ENCODE measurements around the gene IFITM10. TPM values are rescaled to one million over a fixed set of nuclear protein-coding genes. Genes with fewer than 3 reads are reported as not detected.
A peak's percentile ranks its signal among the peaks of the same experiment; 100 is the strongest.

Gene IFITM10
- total RNA-seq, 1 experiment from 2014 or later, result 18.0 TPM

- ATAC-seq (no peak), DNase-seq (ENCODE audit: low read depth, low spot score) (no peak)
- H3K4me1 ChIP-seq (ENCODE audit: control insufficient read depth, insufficient read depth, low read length), result no peaks in the 10 kb centered on the region
- BruUV-seq (replicated peaks), result no TSS peak
- peak; percentile 75 for TF ChIP-seq POLR2AphosphoS5 (IDR thresholded peaks at IDR 0.05; ENCODE audit: low read depth, low read length)
- no peak for TF ChIP-seq TCF7L2 (IDR thresholded peaks at IDR 0.05; ENCODE audit: low read depth, low read length)
- no peak for TF ChIP-seq SIN3A (IDR thresholded peaks at IDR 0.05; ENCODE audit: borderline replicate concordance, insufficient read depth, low read depth, low read length)
- H3K9me3 ChIP-seq (ENCODE audit: control insufficient read depth, insufficient read depth, low read depth, low read length), result no peaks in the 10 kb centered on the region
- CTCF ChIA-PET, result interaction anchor here (0.6 to 1.2 kb wide), 2 partner anchors 50 to 676 kb away, joined by 3 to 4 read pairs; no protein-coding TSS in a partner anchor
- H3K4me3 ChIP-seq (ENCODE audit: low read depth in 2 of 2, low read length in 2 of 2), result no peak overlapping the region
- in situ Hi-C loops (cut with HindIII; ENCODE audit: low pct_unique_long_range_greater_than_20kb, low sequenced_read_pairs) (no loop called here), intact Hi-C loops (cut with micrococcal nuclease; ENCODE audit: unreplicated experiment) (no loop called here)
- H3K36me3 ChIP-seq (ENCODE audit: control insufficient read depth, insufficient read depth, low read length), result no peaks in the 10 kb centered on the region
- POLR2A ChIA-PET, result no interaction called here
- no peak overlapping the region for H3K27ac ChIP-seq (ENCODE audit: low read length)
- H3K27me3 ChIP-seq (ENCODE audit: control insufficient read depth, insufficient read depth, low read length), result no peaks in the 10 kb centered on the region; the same call in 1 of the 2 replicates
Observed at GRCh38 chr11:1743585-1744136, 6.7 kb downstream of the IFITM10 start.

DNA sequence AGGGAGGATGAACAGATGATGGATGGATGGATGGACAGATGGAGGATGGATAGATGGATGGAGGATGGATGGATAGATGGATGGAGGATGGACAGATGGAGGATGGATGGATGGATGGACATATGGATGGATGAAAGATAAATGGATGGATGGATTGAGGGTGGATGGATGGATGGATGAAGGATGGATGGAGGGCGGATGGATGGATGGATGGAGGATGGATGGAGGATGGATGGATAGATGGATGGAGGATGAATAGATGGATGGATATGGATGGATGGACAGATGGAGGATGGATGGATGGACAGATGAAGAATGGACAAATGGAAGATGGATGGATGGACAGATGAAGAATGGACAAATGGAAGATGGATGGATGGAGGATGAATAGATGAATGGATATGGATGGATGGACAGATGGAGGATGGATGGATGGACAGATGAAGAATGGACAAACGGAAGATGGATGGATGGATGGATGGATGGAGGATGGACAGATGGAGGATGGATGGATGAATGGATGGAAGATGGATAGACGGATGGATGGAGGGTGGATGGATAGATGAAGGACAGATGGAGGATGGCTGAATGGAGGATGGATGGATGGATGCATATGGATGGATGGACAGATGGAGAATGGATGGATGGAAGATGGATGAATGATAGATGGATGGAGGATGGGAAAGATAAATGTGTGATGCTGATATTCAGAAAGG lies 7.4 kb downstream of the IFITM10 start:
- intact Hi-C loops (cut with micrococcal nuclease; ENCODE audit: unreplicated experiment), result no loop called here
- Histone ChIP-seq H3K4me3 (ENCODE audit: low read depth in 2 of 2, low read length in 2 of 2) (no peak overlapping the region), H3K9me3 (ENCODE audit: control insufficient read depth, insufficient read depth, low read depth, low read length) (peaks cover under 1% of the 10 kb centered on the region; the same call in 1 of the 2 replicates), H3K36me3 (ENCODE audit: control insufficient read depth, insufficient read depth, low read length) (no peaks in the 10 kb centered on the region), H3K27me3 (ENCODE audit: control insufficient read depth, insufficient read depth, low read length) (no peaks in the 10 kb centered on the region; the same call in 1 of the 2 replicates), H3K4me1 (ENCODE audit: control insufficient read depth, insufficient read depth, low read length) (no peaks in the 10 kb centered on the region), H3K27ac (ENCODE audit: low read length) (no peak overlapping the region)
- TF ChIP-seq, protein P1, sequence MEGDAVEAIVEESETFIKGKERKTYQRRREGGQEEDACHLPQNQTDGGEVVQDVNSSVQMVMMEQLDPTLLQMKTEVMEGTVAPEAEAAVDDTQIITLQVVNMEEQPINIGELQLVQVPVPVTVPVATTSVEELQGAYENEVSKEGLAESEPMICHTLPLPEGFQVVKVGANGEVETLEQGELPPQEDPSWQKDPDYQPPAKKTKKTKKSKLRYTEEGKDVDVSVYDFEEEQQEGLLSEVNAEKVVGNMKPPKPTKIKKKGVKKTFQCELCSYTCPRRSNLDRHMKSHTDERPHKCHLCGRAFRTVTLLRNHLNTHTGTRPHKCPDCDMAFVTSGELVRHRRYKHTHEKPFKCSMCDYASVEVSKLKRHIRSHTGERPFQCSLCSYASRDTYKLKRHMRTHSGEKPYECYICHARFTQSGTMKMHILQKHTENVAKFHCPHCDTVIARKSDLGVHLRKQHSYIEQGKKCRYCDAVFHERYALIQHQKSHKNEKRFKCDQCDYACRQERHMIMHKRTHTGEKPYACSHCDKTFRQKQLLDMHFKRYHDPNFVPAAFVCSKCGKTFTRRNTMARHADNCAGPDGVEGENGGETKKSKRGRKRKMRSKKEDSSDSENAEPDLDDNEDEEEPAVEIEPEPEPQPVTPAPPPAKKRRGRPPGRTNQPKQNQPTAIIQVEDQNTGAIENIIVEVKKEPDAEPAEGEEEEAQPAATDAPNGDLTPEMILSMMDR (IDR thresholded peaks at IDR 0.05), result no peak
- TF ChIP-seq POLR2AphosphoS5 (IDR thresholded peaks at IDR 0.05; ENCODE audit: low read depth, low read length) (no peak), SIN3A (IDR thresholded peaks at IDR 0.05; ENCODE audit: borderline replicate concordance, insufficient read depth, low read depth, low read length) (no peak)
- TF ChIP-seq, protein P2, sequence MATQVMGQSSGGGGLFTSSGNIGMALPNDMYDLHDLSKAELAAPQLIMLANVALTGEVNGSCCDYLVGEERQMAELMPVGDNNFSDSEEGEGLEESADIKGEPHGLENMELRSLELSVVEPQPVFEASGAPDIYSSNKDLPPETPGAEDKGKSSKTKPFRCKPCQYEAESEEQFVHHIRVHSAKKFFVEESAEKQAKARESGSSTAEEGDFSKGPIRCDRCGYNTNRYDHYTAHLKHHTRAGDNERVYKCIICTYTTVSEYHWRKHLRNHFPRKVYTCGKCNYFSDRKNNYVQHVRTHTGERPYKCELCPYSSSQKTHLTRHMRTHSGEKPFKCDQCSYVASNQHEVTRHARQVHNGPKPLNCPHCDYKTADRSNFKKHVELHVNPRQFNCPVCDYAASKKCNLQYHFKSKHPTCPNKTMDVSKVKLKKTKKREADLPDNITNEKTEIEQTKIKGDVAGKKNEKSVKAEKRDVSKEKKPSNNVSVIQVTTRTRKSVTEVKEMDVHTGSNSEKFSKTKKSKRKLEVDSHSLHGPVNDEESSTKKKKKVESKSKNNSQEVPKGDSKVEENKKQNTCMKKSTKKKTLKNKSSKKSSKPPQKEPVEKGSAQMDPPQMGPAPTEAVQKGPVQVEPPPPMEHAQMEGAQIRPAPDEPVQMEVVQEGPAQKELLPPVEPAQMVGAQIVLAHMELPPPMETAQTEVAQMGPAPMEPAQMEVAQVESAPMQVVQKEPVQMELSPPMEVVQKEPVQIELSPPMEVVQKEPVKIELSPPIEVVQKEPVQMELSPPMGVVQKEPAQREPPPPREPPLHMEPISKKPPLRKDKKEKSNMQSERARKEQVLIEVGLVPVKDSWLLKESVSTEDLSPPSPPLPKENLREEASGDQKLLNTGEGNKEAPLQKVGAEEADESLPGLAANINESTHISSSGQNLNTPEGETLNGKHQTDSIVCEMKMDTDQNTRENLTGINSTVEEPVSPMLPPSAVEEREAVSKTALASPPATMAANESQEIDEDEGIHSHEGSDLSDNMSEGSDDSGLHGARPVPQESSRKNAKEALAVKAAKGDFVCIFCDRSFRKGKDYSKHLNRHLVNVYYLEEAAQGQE (IDR thresholded peaks at IDR 0.05; ENCODE audit: insufficient read depth in 1 of 2, low read depth in 2 of 2, low read length in 1 of 2), result no peak
- no TSS peak for BruUV-seq (replicated peaks)
- ChIA-PET POLR2A (no interaction called here), CTCF (no interaction called here)
- in situ Hi-C loops (cut with HindIII; ENCODE audit: low pct_unique_long_range_greater_than_20kb, low sequenced_read_pairs), result no loop called here
- DNase-seq (ENCODE audit: low read depth, low spot score) (no peak), ATAC-seq (no peak)

- ChIA-PET POLR2A (no interaction called here), CTCF (no interaction called here)
- no peak for ATAC-seq
- no peaks in the 10 kb centered on the region for H3K36me3 ChIP-seq (ENCODE audit: control insufficient read depth, insufficient read depth, low read length)
- intact Hi-C loops (cut with micrococcal nuclease; ENCODE audit: unreplicated experiment) (no loop called here), in situ Hi-C loops (cut with HindIII; ENCODE audit: low pct_unique_long_range_greater_than_20kb, low sequenced_read_pairs) (no loop called here)
- no peak overlapping the region for H3K4me3 ChIP-seq (ENCODE audit: low read depth in 2 of 2, low read length in 2 of 2)
- no peak for DNase-seq (ENCODE audit: low read depth, low spot score)
- H3K27ac ChIP-seq (ENCODE audit: low read length), result no peak overlapping the region
- H3K9me3 ChIP-seq (ENCODE audit: control insufficient read depth, insufficient read depth, low read depth, low read length), result peaks cover 7% of the 10 kb centered on the region; the same call in 1 of the 2 replicates
- TF ChIP-seq SIN3A (IDR thresholded peaks at IDR 0.05; ENCODE audit: borderline replicate concordance, insufficient read depth, low read depth, low read length), result no peak
- TF ChIP-seq, protein P1 (IDR thresholded peaks at IDR 0.05), result no peak
- no peak for TF ChIP-seq POLR2AphosphoS5 (IDR thresholded peaks at IDR 0.05; ENCODE audit: low read depth, low read length)
- TF ChIP-seq, protein P2 (IDR thresholded peaks at IDR 0.05; ENCODE audit: insufficient read depth in 1 of 2, low read depth in 2 of 2, low read length in 1 of 2), result no peak
- TF ChIP-seq TCF7L2 (IDR thresholded peaks at IDR 0.05; ENCODE audit: low read depth, low read length), result no peak
- H3K27me3 ChIP-seq (ENCODE audit: control insufficient read depth, insufficient read depth, low read length), result no peaks in the 10 kb centered on the region; the same call in 1 of the 2 replicates
- BruUV-seq (replicated peaks), result TSS peak; percentile 52
- H3K4me1 ChIP-seq (ENCODE audit: control insufficient read depth, insufficient read depth, low read length), result no peaks in the 10 kb centered on the region
Observed at GRCh38 chr11:1742371-1742770, 8.0 kb downstream of the IFITM10 start.

All from Panc1 (cell line).